Transverse colon (tissue), 3 donors: Measurements from ENCODE around the gene SEMA3E.

Experiments used
- CTCF ChIP-seq, 5 experiments: fragments of 200-600 bp in 3 of 5; fragments of 450-650 bp in 2 of 5; sonication (generic) in 3 of 5; IDR thresholded peaks; 1 replicate in 2 of 5; 2 replicates in 3 of 5; pipeline ENCODE4 v1.5.1; 2016 to 2017; ENCODE audit warnings: antibody characterized with exemption in 5 of 5, inconsistent platforms in 3 of 5, mild to moderate bottlenecking in 2 of 5, moderate library complexity in 1 of 5
- EP300 ChIP-seq: sonication (generic); formaldehyde crosslinking; IDR thresholded peaks from one replicate; pipeline ENCODE4 v1.6.1; 2017; ENCODE audit warnings: antibody characterized with exemption, low read depth
- POLR2A ChIP-seq: fragments of 450-650 bp; IDR thresholded peaks from one replicate; pipeline ENCODE4 v1.6.1; 2016; ENCODE audit warnings: antibody characterized with exemption, mild to moderate bottlenecking, moderate library complexity

- no peak for TF ChIP-seq CTCF (IDR thresholded peaks at IDR 0.05)
- no peak for TF ChIP-seq POLR2A
- TF ChIP-seq EP300: no peak
Measured at GRCh38 chr7:83531766-83532165, 117.2 kb downstream of the SEMA3E start.
